Measurements from ENCODE around the gene UBAP2L.

- no peak for TF ChIP-seq CTCF (conservative IDR thresholded peaks at IDR 0.05; ENCODE audit: low read length)
- TF ChIP-seq EZH2phosphoT487 (IDR thresholded peaks at IDR 0.05; ENCODE audit: borderline replicate concordance): no peak
Observed at GRCh38 chr1:154190550-154190949, 30.2 kb upstream of the UBAP2L start.
